ENCODE measurements around the gene PLPP4.

Gene PLPP4

GRCh38 chr10:120460186-120460585 lies 3.2 kb downstream of the PLPP4 start:
- Histone ChIP-seq H3K27ac (replicated peaks) (no peak overlapping the region), H3K4me3 (replicated peaks; ENCODE audit: insufficient read depth, low read length) (no peak overlapping the region), H3K27me3 (ENCODE audit: insufficient read depth, poor library complexity, severe bottlenecking) (peaks cover 27% of the 10 kb centered on the region)
- no peak for TF ChIP-seq REST (IDR thresholded peaks at IDR 0.05; ENCODE audit: insufficient replicate concordance, low read depth)
- no peak for DNase-seq (ENCODE audit: low read depth in 1 of 2, low spot score in 1 of 2)

- no peak for DNase-seq (ENCODE audit: low read depth in 1 of 2, low spot score in 1 of 2)
- Histone ChIP-seq H3K27me3 (ENCODE audit: insufficient read depth, poor library complexity, severe bottlenecking) (peaks cover 23% of the 10 kb centered on the region), H3K4me3 (replicated peaks; ENCODE audit: insufficient read depth, low read length) (no peak overlapping the region), H3K27ac (replicated peaks) (no peak overlapping the region)
- TF ChIP-seq POLR2AphosphoS5 (IDR thresholded peaks at IDR 0.05; ENCODE audit: low read depth) (no peak), GABPA (IDR thresholded peaks at IDR 0.05; ENCODE audit: low read depth) (no peak), SPI1 (IDR thresholded peaks at IDR 0.05; ENCODE audit: borderline replicate concordance, low read depth) (no peak)
Observed at GRCh38 chr10:120460776-120461175, 3.7 kb downstream of the PLPP4 start.

- DNase-seq (ENCODE audit: low read depth in 1 of 2, low spot score in 1 of 2), result peak in 1 of 2 experiments; percentile 0
- H3K4me3 ChIP-seq (replicated peaks; ENCODE audit: insufficient read depth, low read length), result no peak overlapping the region
- peaks cover 14% of the 10 kb centered on the region for H3K27me3 ChIP-seq (ENCODE audit: insufficient read depth, poor library complexity, severe bottlenecking)
- no peak for TF ChIP-seq CTCF (IDR thresholded peaks at IDR 0.05; ENCODE audit: insufficient read depth, low read length)
- TF ChIP-seq POLR2AphosphoS5 (IDR thresholded peaks at IDR 0.05; ENCODE audit: low read depth), result no peak
- TF ChIP-seq SPI1 (IDR thresholded peaks at IDR 0.05; ENCODE audit: borderline replicate concordance, low read depth), result no peak
- no peak for TF ChIP-seq REST (IDR thresholded peaks at IDR 0.05; ENCODE audit: insufficient replicate concordance, low read depth)
- no peak for TF ChIP-seq GABPA (IDR thresholded peaks at IDR 0.05; ENCODE audit: low read depth)
- H3K27ac ChIP-seq (replicated peaks), result no peak overlapping the region
Observed at GRCh38 chr10:120462018-120462682, 5.1 kb downstream of the PLPP4 start.

- no peaks in the 10 kb centered on the region for H3K27me3 ChIP-seq (ENCODE audit: insufficient read depth, poor library complexity, severe bottlenecking)
Observed at GRCh38 chr10:120465138-120465537, 8.1 kb downstream of the PLPP4 start.

More at GRCh38 chr10:120465138-120465537, 8.1 kb downstream of the PLPP4 start:
- H3K27ac ChIP-seq (replicated peaks), result no peak overlapping the region
- TF ChIP-seq GABPA (IDR thresholded peaks at IDR 0.05; ENCODE audit: low read depth), result no peak
- TF ChIP-seq REST (IDR thresholded peaks at IDR 0.05; ENCODE audit: insufficient replicate concordance, low read depth), result no peak
- TF ChIP-seq POLR2AphosphoS5 (IDR thresholded peaks at IDR 0.05; ENCODE audit: low read depth), result no peak
- no peak for TF ChIP-seq SPI1 (IDR thresholded peaks at IDR 0.05; ENCODE audit: borderline replicate concordance, low read depth)
- no peak for TF ChIP-seq CTCF (IDR thresholded peaks at IDR 0.05; ENCODE audit: insufficient read depth, low read length)
- no peak overlapping the region for H3K4me3 ChIP-seq (replicated peaks; ENCODE audit: insufficient read depth, low read length)
- DNase-seq (ENCODE audit: low read depth in 1 of 2, low spot score in 1 of 2), result no peak

Measured in HL-60 (cell line).